Sigmoid colon (tissue), 7 donors: ENCODE measurements around the gene PSMB5. TPM values are rescaled to one million over a fixed set of nuclear protein-coding genes. Genes with fewer than 3 reads are reported as not detected.
A peak's percentile ranks its signal among the peaks of the same experiment; 100 is the strongest.

Experiments
- DNase-seq: peaks from one replicate; pipeline ENCODE4 v3.0.0-alpha.2; 2019
- H3K27ac ChIP-seq, 4 donors: fragments of 200-600 bp; sonication (generic); one replicate each; pipeline ENCODE4 v1.5.1; 2016 to 2019; ENCODE audit warnings: mild to moderate bottlenecking in 1 of 4
- H3K27me3 ChIP-seq, 3 donors: fragments of 200-600 bp; sonication (generic); one replicate each; pipeline ENCODE4 v1.5.1; 2019; ENCODE audit warnings: mild to moderate bottlenecking in 1 of 3
- H3K36me3 ChIP-seq, 4 donors: fragments of 200-600 bp; sonication (generic); one replicate each; pipeline ENCODE4 v1.5.1; 2016 to 2019
- H3K4me1 ChIP-seq, 4 donors: fragments of 200-600 bp; sonication (generic); one replicate each; pipeline ENCODE4 v1.5.1; 2017 to 2019
- H3K4me3 ChIP-seq, 4 donors: fragments of 200-600 bp; sonication (generic); one replicate each; pipeline ENCODE4 v1.5.1; 2017 to 2019; ENCODE audit warnings: mild to moderate bottlenecking in 2 of 4, moderate library complexity in 1 of 4
- H3K9me3 ChIP-seq, 4 donors: fragments of 200-600 bp in 3 of 4; sonication (generic) in 3 of 4; one replicate each; pipeline versions ENCODE4 v1.5.1 to v1.6.1; 2013 to 2019
- EP300 ChIP-seq, 4 donors: sonication (generic); formaldehyde crosslinking; IDR thresholded peaks; one replicate each; pipeline ENCODE4 v1.6.1; 2017; ENCODE audit warnings: antibody characterized with exemption in 4 of 4
- POLR2A ChIP-seq, 2 donors: fragments of 450-650 bp; IDR thresholded peaks; one replicate each; pipeline ENCODE4 v1.6.1; 2016; ENCODE audit warnings: antibody characterized with exemption in 2 of 2, mild to moderate bottlenecking in 2 of 2, moderate library complexity in 2 of 2
- POLR2AphosphoS5 ChIP-seq, 4 donors: sonication (generic); formaldehyde crosslinking; IDR thresholded peaks; one replicate each; pipeline ENCODE4 v1.6.1; 2017; ENCODE audit warnings: antibody characterized with exemption in 4 of 4
- WGBS, 2 donors: extraction: QIAGEN DNeasy Blood & Tissue Kit; methylation state at CpG; one replicate each; pipeline ENCODE4 v1.1.7; 2013; 5-methylcytosine and 5-hydroxymethylcytosine counted together
- intact Hi-C: fragments of 100-400 bp; cut with DNase I; formaldehyde crosslinking; loops from one replicate; pipeline ENCODE4 v1.15.1; 2023
- polyA plus RNA-seq, 3 donors: library from polyadenylated mRNA; stranded (reverse); fragments of 200-250 nt; gene quantifications; one replicate each; pipeline ENCODE4 v1.2.3, GENCODE V29; 2013
- total RNA-seq, 4 donors: library from RNA; depleted of rRNA; stranded (reverse); fragments of >200 nt; gene quantifications; one replicate each; pipeline ENCODE4 v1.1.0, GENCODE V29; 2016
- TF ChIP-seq, protein P1 (sequence below), 4 experiments: fragments of 450-650 bp in 3 of 4; fragments of 200-600 bp in 1 of 4; IDR thresholded peaks; one replicate each; pipeline ENCODE4 v1.5.1; 2016 to 2019; ENCODE audit warnings: antibody characterized with exemption in 4 of 4, mild to moderate bottlenecking in 3 of 4, moderate library complexity in 2 of 4
- donor health status: healthy with polysubstance abuse.
- donor health status: Bipolar disorder and iron deficiency.
- donor health status: healthy.

The PSMB5 gene
- total and polyA plus RNA-seq, 7 donors, result 113 to 179 (median 141) TPM

DNA sequence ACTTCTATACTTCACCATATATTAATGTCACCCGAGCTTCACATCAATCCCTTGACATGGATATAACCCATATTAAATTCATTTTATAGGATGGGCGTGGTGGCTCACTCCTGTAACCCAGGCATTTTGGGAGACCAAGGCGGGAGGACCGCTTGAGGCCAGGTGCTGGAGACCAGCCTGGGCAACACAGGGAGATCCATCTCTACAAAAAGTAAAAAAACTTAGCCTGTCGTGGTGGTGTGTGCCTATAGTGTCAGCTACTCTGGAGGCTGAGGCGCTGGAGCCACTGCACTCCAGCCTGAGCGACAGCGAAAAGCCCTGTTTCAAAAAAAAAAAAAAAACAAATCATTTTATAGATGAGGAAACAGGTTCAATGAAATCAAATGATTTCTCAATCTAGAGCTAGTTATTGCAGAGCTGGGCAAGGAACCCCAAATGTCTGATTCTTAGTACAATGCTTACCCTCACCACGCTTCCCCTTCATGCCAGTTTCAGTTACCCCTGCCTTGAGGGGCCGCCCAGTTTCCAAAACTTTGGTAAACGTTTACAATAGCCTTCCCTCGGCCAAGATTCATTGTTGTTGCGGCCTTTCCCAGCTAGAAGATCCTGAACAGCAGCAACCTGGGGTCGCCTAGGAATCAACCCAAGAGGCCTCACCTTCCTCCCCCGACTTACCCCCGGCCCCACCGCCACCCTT, 751 bp downstream of the PSMB5 start:
- intact Hi-C loops, result no loop called here
- H3K4me3 ChIP-seq, result peak overlapping the region; percentile 59 to 94 (median 80)
- 31 to 39% methylated on average over 17 of the region's 17 CpGs for WGBS, 2 donors
- peak overlapping the region; percentile 88 to 97 (median 93) for H3K27ac ChIP-seq
- DNase-seq, result no peak
- peaks cover 9 to 43% (median 26%) of the 10 kb centered on the region in 4 donors for H3K36me3 ChIP-seq
- TF ChIP-seq, protein P1, sequence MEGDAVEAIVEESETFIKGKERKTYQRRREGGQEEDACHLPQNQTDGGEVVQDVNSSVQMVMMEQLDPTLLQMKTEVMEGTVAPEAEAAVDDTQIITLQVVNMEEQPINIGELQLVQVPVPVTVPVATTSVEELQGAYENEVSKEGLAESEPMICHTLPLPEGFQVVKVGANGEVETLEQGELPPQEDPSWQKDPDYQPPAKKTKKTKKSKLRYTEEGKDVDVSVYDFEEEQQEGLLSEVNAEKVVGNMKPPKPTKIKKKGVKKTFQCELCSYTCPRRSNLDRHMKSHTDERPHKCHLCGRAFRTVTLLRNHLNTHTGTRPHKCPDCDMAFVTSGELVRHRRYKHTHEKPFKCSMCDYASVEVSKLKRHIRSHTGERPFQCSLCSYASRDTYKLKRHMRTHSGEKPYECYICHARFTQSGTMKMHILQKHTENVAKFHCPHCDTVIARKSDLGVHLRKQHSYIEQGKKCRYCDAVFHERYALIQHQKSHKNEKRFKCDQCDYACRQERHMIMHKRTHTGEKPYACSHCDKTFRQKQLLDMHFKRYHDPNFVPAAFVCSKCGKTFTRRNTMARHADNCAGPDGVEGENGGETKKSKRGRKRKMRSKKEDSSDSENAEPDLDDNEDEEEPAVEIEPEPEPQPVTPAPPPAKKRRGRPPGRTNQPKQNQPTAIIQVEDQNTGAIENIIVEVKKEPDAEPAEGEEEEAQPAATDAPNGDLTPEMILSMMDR (IDR thresholded peaks at IDR 0.05), result no peak
- TF ChIP-seq POLR2A (IDR thresholded peaks at IDR 0.05), result no peak
- no peak for TF ChIP-seq POLR2AphosphoS5 (IDR thresholded peaks at IDR 0.05)
- TF ChIP-seq EP300 (IDR thresholded peaks at IDR 0.05), result no peak
- H3K4me1 ChIP-seq, result peaks cover 0 to 14% (median 13%) of the 10 kb centered on the region in 4 donors
- H3K27me3 ChIP-seq, result no peaks in the 10 kb centered on the region
- no peaks in the 10 kb centered on the region for H3K9me3 ChIP-seq

DNA sequence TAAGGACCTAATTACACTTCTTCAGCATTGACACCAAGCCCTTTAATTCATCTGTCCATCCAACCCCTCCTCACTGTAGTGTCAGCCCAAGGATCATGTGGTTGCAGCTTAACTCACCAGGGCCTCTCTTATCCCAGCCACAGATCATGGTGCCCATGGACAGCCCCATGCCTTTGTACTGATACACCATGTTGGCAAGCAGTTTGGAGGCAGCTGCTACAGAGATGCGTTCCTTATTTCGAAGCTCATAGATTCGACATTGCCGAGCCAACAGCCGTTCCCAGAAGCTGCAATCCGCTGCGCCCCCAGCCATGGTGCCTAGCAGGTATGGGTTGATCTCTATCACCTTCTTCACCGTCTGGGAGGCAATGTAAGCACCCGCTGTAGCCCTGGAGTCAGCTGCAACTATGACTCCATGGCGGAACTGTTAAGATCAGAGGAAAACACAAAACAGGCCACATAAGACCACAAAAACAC, 1.4 kb downstream of the PSMB5 start:
- H3K27me3 ChIP-seq, result no peaks in the 10 kb centered on the region
- peak overlapping the region in 2 of 4 donors; percentile 83 to 94 for H3K4me3 ChIP-seq
- TF ChIP-seq EP300 (IDR thresholded peaks at IDR 0.05) (no peak), POLR2A (IDR thresholded peaks at IDR 0.05) (no peak), POLR2AphosphoS5 (IDR thresholded peaks at IDR 0.05) (no peak)
- TF ChIP-seq, protein P1 (IDR thresholded peaks at IDR 0.05), result no peak
- H3K4me1 ChIP-seq, result peaks cover 0 to 14% (median 13%) of the 10 kb centered on the region in 4 donors
- H3K27ac ChIP-seq, result no peak overlapping the region
- WGBS, 2 donors, result 88 to 95% methylated on average over 10 of the region's 10 CpGs
- peaks cover 9 to 50% (median 26%) of the 10 kb centered on the region in 4 donors for H3K36me3 ChIP-seq
- no peak for DNase-seq
- intact Hi-C loops, result no loop called here
- H3K9me3 ChIP-seq, result no peaks in the 10 kb centered on the region

DNA sequence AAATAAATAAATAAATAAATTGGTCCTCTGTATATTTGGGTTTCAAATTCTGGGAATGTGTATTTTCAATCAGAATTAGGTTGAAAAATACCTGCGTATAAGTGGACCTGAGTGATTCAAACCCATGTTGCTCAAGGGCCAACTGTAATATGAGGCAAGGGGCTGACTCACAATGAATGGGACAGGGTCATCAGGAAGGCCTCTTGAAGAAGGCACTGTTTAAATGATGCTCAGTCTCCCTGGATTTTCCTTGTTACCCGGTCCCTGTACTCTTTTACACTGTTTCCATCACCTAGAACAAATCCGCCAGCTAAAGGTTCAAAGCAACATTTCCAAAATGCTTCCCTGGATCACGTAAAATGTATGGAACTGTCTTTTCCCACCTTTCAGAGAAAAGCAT, 3.8 kb downstream of the PSMB5 start:
- no peak for DNase-seq
- no peak overlapping the region for H3K4me3 ChIP-seq
- H3K27me3 ChIP-seq, result no peaks in the 10 kb centered on the region
- WGBS, 2 donors, result 97% methylated on average over 4 of the region's 4 CpGs
- H3K27ac ChIP-seq, result no peak overlapping the region
- no peak for TF ChIP-seq POLR2A (IDR thresholded peaks at IDR 0.05)
- TF ChIP-seq, protein P1 (IDR thresholded peaks at IDR 0.05), result no peak
- TF ChIP-seq POLR2AphosphoS5 (IDR thresholded peaks at IDR 0.05), result no peak
- TF ChIP-seq EP300 (IDR thresholded peaks at IDR 0.05), result no peak
- intact Hi-C loops, result no loop called here
- H3K4me1 ChIP-seq, result peaks cover 0 to 14% (median 13%) of the 10 kb centered on the region in 4 donors
- no peaks in the 10 kb centered on the region for H3K9me3 ChIP-seq
- H3K36me3 ChIP-seq, result peaks cover 17 to 73% (median 32%) of the 10 kb centered on the region in 4 donors

DNA sequence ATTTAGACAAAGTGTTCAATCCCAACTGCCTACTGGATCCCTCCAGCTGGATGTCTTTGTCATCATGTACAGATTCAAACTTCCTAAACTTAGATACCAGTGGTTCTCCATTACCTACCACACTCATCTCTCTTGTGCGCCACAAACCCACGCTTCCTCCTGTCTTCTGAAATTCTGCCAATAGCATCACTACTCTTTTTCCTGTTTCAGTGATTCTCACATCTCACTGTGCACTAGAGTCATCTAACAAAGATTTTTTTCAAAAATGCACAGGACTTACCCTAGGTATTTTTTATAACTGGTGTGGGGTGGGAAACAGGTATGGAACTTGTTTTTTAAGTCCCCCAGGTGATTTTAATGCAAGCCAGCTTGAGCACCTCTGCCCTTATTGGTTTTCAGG, 5.9 kb downstream of the PSMB5 start:
- H3K4me3 ChIP-seq, result no peak overlapping the region
- peaks cover 0 to 11% (median 7%) of the 10 kb centered on the region in 4 donors for H3K4me1 ChIP-seq
- TF ChIP-seq POLR2A (IDR thresholded peaks at IDR 0.05) (no peak), POLR2AphosphoS5 (IDR thresholded peaks at IDR 0.05) (no peak), EP300 (IDR thresholded peaks at IDR 0.05) (no peak)
- TF ChIP-seq, protein P1 (IDR thresholded peaks at IDR 0.05), result no peak
- intact Hi-C loops, result no loop called here
- no peak for DNase-seq
- no peaks in the 10 kb centered on the region for H3K9me3 ChIP-seq
- 62 to 84% methylated on average over 2 of the region's 2 CpGs for WGBS, 2 donors
- peaks cover 17 to 91% (median 39%) of the 10 kb centered on the region in 4 donors for H3K36me3 ChIP-seq
- H3K27ac ChIP-seq, result no peak overlapping the region
- H3K27me3 ChIP-seq, result no peaks in the 10 kb centered on the region
